HEK293 (cell line): Measurements from ENCODE around the gene COIL.

Experiments used
- ATF2 ChIP-seq: fragments of 450-650 bp; formaldehyde crosslinking; IDR thresholded peaks from 2 replicates; pipeline ENCODE4 v1.5.1; 2016; ENCODE audit warnings: missing biosample characterization, missing genetic modification characterization, low read depth
- ELK4 ChIP-seq: IDR thresholded peaks from 2 replicates; pipeline ENCODE4 v1.6.1; 2011; ENCODE audit warnings: mild to moderate bottlenecking, low read depth, low read length, borderline replicate concordance
- HOXC10 ChIP-seq: sonication (generic); formaldehyde crosslinking; IDR thresholded peaks from 2 replicates; pipeline ENCODE4 v1.8.1; 2023; ENCODE audit warnings: mild to moderate bottlenecking, missing genetic modification reagents
- KLF10 ChIP-seq: fragments of 450-650 bp; IDR thresholded peaks from 2 replicates; pipeline ENCODE4 v1.5.1; 2018; ENCODE audit warnings: missing biosample characterization, mild to moderate bottlenecking, missing genetic modification characterization
- OSR2 ChIP-seq: fragments of 450-650 bp; formaldehyde crosslinking; IDR thresholded peaks from 2 replicates; pipeline ENCODE4 v1.5.1; 2016; ENCODE audit warnings: missing biosample characterization, missing genetic modification characterization
- SALL2 ChIP-seq: fragments of 450-650 bp; formaldehyde crosslinking; IDR thresholded peaks from 2 replicates; pipeline ENCODE4 v1.5.0; 2017; ENCODE audit warnings: missing biosample characterization, mild to moderate bottlenecking, missing genetic modification characterization, borderline replicate concordance
- SCRT2 ChIP-seq: fragments of 450-650 bp; formaldehyde crosslinking; IDR thresholded peaks from 2 replicates; pipeline ENCODE4 v1.5.1; 2016; ENCODE audit warnings: missing biosample characterization, missing genetic modification characterization
- TRIM28 ChIP-seq: IDR thresholded peaks from 2 replicates; pipeline ENCODE4 v1.6.1; 2011; ENCODE audit warnings: low read length, control low read depth, borderline replicate concordance
- ZBTB10 ChIP-seq: fragments of 450-650 bp; formaldehyde crosslinking; IDR thresholded peaks from 2 replicates; pipeline ENCODE4 v1.5.1; 2016; ENCODE audit warnings: missing biosample characterization, missing genetic modification characterization
- ZBTB20 ChIP-seq: fragments of 450-650 bp; formaldehyde crosslinking; IDR thresholded peaks from 2 replicates; pipeline ENCODE4 v1.5.1; 2016; ENCODE audit warnings: missing biosample characterization, missing genetic modification characterization
- ZBTB26 ChIP-seq: fragments of 450-650 bp; formaldehyde crosslinking; optimal IDR thresholded peaks from 2 replicates; pipeline ENCODE3; 2016; ENCODE audit warnings: missing biosample characterization, mild to moderate bottlenecking, missing genetic modification characterization
- ZBTB6 ChIP-seq: fragments of 450-650 bp; formaldehyde crosslinking; IDR thresholded peaks from 2 replicates; pipeline ENCODE4 v1.5.1; 2017; ENCODE audit warnings: missing biosample characterization, missing genetic modification characterization
- ZBTB7A ChIP-seq: fragments of 450-650 bp; formaldehyde crosslinking; IDR thresholded peaks from 2 replicates; pipeline ENCODE4 v1.5.1; 2016; ENCODE audit warnings: low read depth, missing biosample characterization, missing genetic modification characterization
- ZFHX2 ChIP-seq: fragments of 450-650 bp; formaldehyde crosslinking; conservative IDR thresholded peaks from 2 replicates; pipeline ENCODE4 v1.5.1; 2016; ENCODE audit warnings: missing biosample characterization, missing genetic modification characterization
- ZNF174 ChIP-seq: fragments of 450-650 bp; formaldehyde crosslinking; IDR thresholded peaks from 2 replicates; pipeline ENCODE4 v1.5.0; 2017; ENCODE audit warnings: missing biosample characterization, mild to moderate bottlenecking, missing genetic modification characterization
- ZNF366 ChIP-seq: fragments of 450-650 bp; formaldehyde crosslinking; conservative IDR thresholded peaks from 2 replicates; pipeline ENCODE4 v1.5.1; 2016; ENCODE audit warnings: missing biosample characterization, missing genetic modification characterization
- ZNF391 ChIP-seq: fragments of 450-650 bp; formaldehyde crosslinking; IDR thresholded peaks from 2 replicates; pipeline ENCODE4 v1.5.1; 2016; ENCODE audit warnings: low read depth, missing biosample characterization, missing genetic modification characterization, borderline replicate concordance
- ZNF416 ChIP-seq: fragments of 450-650 bp; formaldehyde crosslinking; IDR thresholded peaks from 2 replicates; pipeline ENCODE4 v1.5.1; 2016; ENCODE audit warnings: missing biosample characterization, missing genetic modification characterization
- ZNF510 ChIP-seq: fragments of 450-650 bp; formaldehyde crosslinking; IDR thresholded peaks from 2 replicates; pipeline ENCODE4 v1.5.1; 2018; ENCODE audit warnings: mild to moderate bottlenecking, missing genetic modification characterization, missing biosample characterization; ENCODE audit not compliant: insufficient replicate concordance
- ZNF558 ChIP-seq: fragments of 450-650 bp; formaldehyde crosslinking; IDR thresholded peaks from 2 replicates; pipeline ENCODE4 v1.5.1; 2016; ENCODE audit warnings: missing biosample characterization, missing genetic modification characterization
- ZNF580 ChIP-seq: fragments of 450-650 bp; formaldehyde crosslinking; IDR thresholded peaks from 2 replicates; pipeline ENCODE4 v1.5.1; 2016; ENCODE audit warnings: missing biosample characterization, missing genetic modification characterization
- ZNF629 ChIP-seq: fragments of 450-650 bp; formaldehyde crosslinking; IDR thresholded peaks from 2 replicates; pipeline ENCODE4 v1.5.1; 2017; ENCODE audit warnings: missing biosample characterization, missing genetic modification characterization
- ZNF645 ChIP-seq: fragments of 450-650 bp; formaldehyde crosslinking; IDR thresholded peaks from 2 replicates; pipeline ENCODE4; 2016; ENCODE audit warnings: missing biosample characterization, missing genetic modification characterization
- ZNF670 ChIP-seq: fragments of 450-650 bp; formaldehyde crosslinking; IDR thresholded peaks from 2 replicates; pipeline ENCODE4 v1.5.1; 2016; ENCODE audit warnings: missing biosample characterization, missing genetic modification characterization, low read depth
- ZNF704 ChIP-seq: fragments of 450-650 bp; formaldehyde crosslinking; IDR thresholded peaks from 2 replicates; pipeline ENCODE4 v1.5.1; 2016; ENCODE audit warnings: missing biosample characterization, missing genetic modification characterization
- ZNF776 ChIP-seq: fragments of 450-650 bp; formaldehyde crosslinking; IDR thresholded peaks from 2 replicates; pipeline ENCODE4 v1.5.0; 2017; ENCODE audit warnings: missing biosample characterization, missing genetic modification characterization, borderline replicate concordance
- ZNF792 ChIP-seq: fragments of 450-650 bp; formaldehyde crosslinking; IDR thresholded peaks from 2 replicates; pipeline ENCODE4 v1.5.1; 2016; ENCODE audit warnings: missing biosample characterization, missing genetic modification characterization
- ZNF837 ChIP-seq: fragments of 450-650 bp; formaldehyde crosslinking; IDR thresholded peaks from 2 replicates; pipeline ENCODE4 v1.5.1; 2016; ENCODE audit warnings: missing biosample characterization, missing genetic modification characterization
- ZXDB ChIP-seq: fragments of 450-650 bp; formaldehyde crosslinking; IDR thresholded peaks from 2 replicates; pipeline ENCODE4 v1.5.1; 2016; ENCODE audit warnings: missing biosample characterization, missing genetic modification characterization

Gene COIL

GRCh38 chr17:56913867-56914580 lies 46.8 kb downstream of the COIL start, which contains the start of gene TRIM25 (continued):
- TF ChIP-seq ELK4 (no peak), ZNF645 (tag by site-specific recombination) (no peak), ZNF174 (no peak), ZNF580 (tag by site-specific recombination) (no peak), SCRT2 (tag by site-specific recombination) (no peak), HOXC10 (CRISPR knock-in tag) (no peak), SALL2 (tag by site-specific recombination) (no peak), ZNF776 (tag by site-specific recombination) (no peak), TRIM28 (no peak; the same call in 1 of the 2 replicates), OSR2 (tag by site-specific recombination) (no peak), ZNF629 (tag by site-specific recombination) (peak; percentile 40; the same call in 1 of the 2 replicates), ZBTB7A (tag by site-specific recombination) (peak; percentile 45; the same call in 1 of the 2 replicates), ZNF391 (tag by site-specific recombination) (peak; percentile 50; the same call in 1 of the 2 replicates), ZXDB (tag by site-specific recombination) (peak; percentile 71; the same call in 1 of the 2 replicates), ZNF510 (peak; percentile 25), ATF2 (tag by site-specific recombination) (no peak), ZBTB10 (tag by site-specific recombination) (peak; percentile 74; the same call in 1 of the 2 replicates), ZNF416 (no peak), ZBTB26 (tag by site-specific recombination) (peak; percentile 96), KLF10 (tag by site-specific recombination) (peak; percentile 56; the same call in 1 of the 2 replicates), ZNF558 (no peak), ZNF704 (tag by site-specific recombination) (no peak), ZNF670 (tag by site-specific recombination) (no peak), ZNF792 (tag by site-specific recombination) (0 out of 2 replicates have a peak, but pooled peaks have one; percentile 8), ZNF366 (tag by site-specific recombination) (no peak), ZBTB20 (peak; percentile 82), ZNF837 (tag by site-specific recombination) (0 out of 2 replicates have a peak, but pooled peaks have one; percentile 51), ZBTB6 (peak; percentile 14; the same call in 1 of the 2 replicates), ZFHX2 (tag by site-specific recombination) (0 out of 2 replicates have a peak, but pooled peaks have one; percentile 30)
